DMS 273 (cell line): ENCODE measurements around the gene PTGR3.
A peak's percentile ranks its signal among the peaks of the same experiment; 100 is the strongest.

Experiments
- DNase-seq: peaks from one replicate; lab custom pipeline; 2025; ENCODE audit not compliant: unreplicated experiment; lab: John Stamatoyannopoulos, UW

PTGR3 gene

GRCh38 chr18:75216212-75216910, 7.4 kb upstream of the PTGR3 start:
- no peak for DNase-seq

GRCh38 chr18:75215663-75216062, 6.7 kb upstream of the PTGR3 start:
- DNase-seq, result peak; percentile 22

- DNase-seq, result no peak
Observed at GRCh38 chr18:75214766-75215510, 6.0 kb upstream of the PTGR3 start.

- no peak for DNase-seq
Observed at GRCh38 chr18:75214332-75214690, 5.4 kb upstream of the PTGR3 start.

- peak; percentile 40 for DNase-seq
Observed at GRCh38 chr18:75213611-75214331, 4.8 kb upstream of the PTGR3 start.

- peak; percentile 49 for DNase-seq
Observed at GRCh38 chr18:75212751-75213090, 3.8 kb upstream of the PTGR3 start.

GRCh38 chr18:75211953-75212750, 3.2 kb upstream of the PTGR3 start:
- DNase-seq, result peak; percentile 69

GRCh38 chr18:75211626-75211952, 2.6 kb upstream of the PTGR3 start:
- DNase-seq, result peak; percentile 59

- DNase-seq, result peak; percentile 62
Observed at GRCh38 chr18:75211002-75211621, 2.2 kb upstream of the PTGR3 start.

- peak; percentile 91 for DNase-seq
Observed at GRCh38 chr18:75210274-75211001, 1.5 kb upstream of the PTGR3 start, which contains the start of gene TSHZ1. TSHZ1 (plus strand) TSS chr18:75210797; CDS start chr18:75211877, 1,080 bp downstream.

- peak; percentile 74 for DNase-seq
Observed at GRCh38 chr18:75209951-75210258, 966 bp upstream of the PTGR3 start.

GRCh38 chr18:75208836-75209128, 157 bp downstream of the PTGR3 start:
- DNase-seq, result no peak

GRCh38 chr18:75208155-75208835, 644 bp downstream of the PTGR3 start:
- peak; percentile 89 for DNase-seq

- DNase-seq, result peak; percentile 56
Observed at GRCh38 chr18:75207310-75208154, 1.4 kb downstream of the PTGR3 start.

- DNase-seq, result no peak
Observed at GRCh38 chr18:75206452-75207309, 2.3 kb downstream of the PTGR3 start.

GRCh38 chr18:75205514-75206132, 3.3 kb downstream of the PTGR3 start:
- no peak for DNase-seq

GRCh38 chr18:75204732-75205513, 4.0 kb downstream of the PTGR3 start:
- no peak for DNase-seq
